Measurements from ENCODE around the gene MVK. TPM values are rescaled to one million over a fixed set of nuclear protein-coding genes. Genes with fewer than 3 reads are reported as not detected.

The MVK gene
- total and polyA plus RNA-seq, 2 experiments from 2014 or later, result 18.3 to 34.3 TPM

- H2AFZ ChIP-seq, result no peak overlapping the region
- no peaks in the 10 kb centered on the region for H4K20me1 ChIP-seq (ENCODE audit: insufficient read depth, poor library complexity, severe bottlenecking)
- no peak overlapping the region for H3K4me3 ChIP-seq
- H3K4me1 ChIP-seq (ENCODE audit: insufficient read depth), result peaks cover 13% of the 10 kb centered on the region
- H3K27me3 ChIP-seq, result no peaks in the 10 kb centered on the region
- WGBS (ENCODE audit: low lambda C conversion rate, missing lambda C conversion rate), result 76% methylated on average over 11 of the region's 11 CpGs
- TF ChIP-seq CTCF (IDR thresholded peaks at IDR 0.05; ENCODE audit: poor library complexity) (no peak), EZH2phosphoT487 (IDR thresholded peaks at IDR 0.05; ENCODE audit: low read depth, severe bottlenecking, unreplicated experiment) (no peak), EZH2 (IDR thresholded peaks at IDR 0.05; ENCODE audit: borderline replicate concordance) (no peak)
- H3K79me2 ChIP-seq, result no peaks in the 10 kb centered on the region
- no peaks in the 10 kb centered on the region for H3K36me3 ChIP-seq (replicated peaks; ENCODE audit: insufficient read depth, low read depth)
- no peaks in the 10 kb centered on the region for H3K9me3 ChIP-seq (ENCODE audit: low read depth)
- no peaks in the 10 kb centered on the region for H3K9me2 ChIP-seq (replicated peaks; ENCODE audit: insufficient read depth)
- no peak overlapping the region for H3K27ac ChIP-seq
- DNase-seq (ENCODE audit: low spot score), result no peak
- H3K4me2 ChIP-seq, result no peak overlapping the region
Observed at GRCh38 chr12:109645194-109645593, 71.6 kb downstream of the MVK start.

- Histone ChIP-seq H4K20me1 (ENCODE audit: insufficient read depth, poor library complexity, severe bottlenecking) (no peaks in the 10 kb centered on the region), H3K27me3 (no peaks in the 10 kb centered on the region), H3K9me2 (replicated peaks; ENCODE audit: insufficient read depth) (no peaks in the 10 kb centered on the region), H3K79me2 (no peaks in the 10 kb centered on the region), H3K4me2 (no peak overlapping the region), H3K4me1 (ENCODE audit: insufficient read depth) (peaks cover 13% of the 10 kb centered on the region), H3K36me3 (replicated peaks; ENCODE audit: insufficient read depth, low read depth) (no peaks in the 10 kb centered on the region), H3K27ac (no peak overlapping the region), H3K9me3 (ENCODE audit: low read depth) (no peaks in the 10 kb centered on the region), H2AFZ (no peak overlapping the region), H3K4me3 (no peak overlapping the region)
- DNase-seq (ENCODE audit: low spot score), result no peak
- 80% methylated on average over 11 of the region's 11 CpGs for WGBS (ENCODE audit: low lambda C conversion rate, missing lambda C conversion rate)
- TF ChIP-seq CTCF (IDR thresholded peaks at IDR 0.05; ENCODE audit: poor library complexity) (no peak), EZH2phosphoT487 (IDR thresholded peaks at IDR 0.05; ENCODE audit: low read depth, severe bottlenecking, unreplicated experiment) (no peak), EZH2 (IDR thresholded peaks at IDR 0.05; ENCODE audit: borderline replicate concordance) (no peak)
Observed at GRCh38 chr12:109645708-109646107, 72.1 kb downstream of the MVK start.

Other genes starting within 250 kb of the MVK start
- not detected in 2 replicates for gene MYO1H, start 225.9 kb upstream of the MVK start, total RNA-seq
- gene MYO1H, start 225.9 kb upstream of the MVK start, polyA plus RNA-seq, result not detected in 2 replicates
- 29.7 and 37.0 TPM in 2 replicates for gene KCTD10, start 96.5 kb upstream of the MVK start, total RNA-seq
- gene KCTD10, start 96.5 kb upstream of the MVK start, polyA plus RNA-seq, result 29.4 and 38.9 TPM in 2 replicates
- 30.5 and 35.5 TPM in 2 replicates for gene UBE3B, start 96.2 kb upstream of the MVK start, total RNA-seq
- gene UBE3B, start 96.2 kb upstream of the MVK start, polyA plus RNA-seq, result 20.1 and 22.7 TPM in 2 replicates
- gene MMAB, start 290 bp upstream of the MVK start, total RNA-seq, result 46.6 and 66.6 TPM in 2 replicates
- 80.6 and 80.8 TPM in 2 replicates for gene MMAB, start 290 bp upstream of the MVK start, polyA plus RNA-seq
- gene FAM222A, start 140.0 kb downstream of the MVK start, total RNA-seq, result 7.4 and 8.5 TPM in 2 replicates
- 8.3 and 11.3 TPM in 2 replicates for gene FAM222A, start 140.0 kb downstream of the MVK start, polyA plus RNA-seq